K562 (cell line): Measurements from ENCODE around the gene PSMA2. TPM values are rescaled to one million over a fixed set of nuclear protein-coding genes. Genes with fewer than 3 reads are reported as not detected.

Source experiments
- ARID1B ChIP-seq: fragments of 450-650 bp; IDR thresholded peaks from 2 replicates; pipeline ENCODE4 v1.6.1; 2016; ENCODE audit warnings: antibody characterized with exemption, mild to moderate bottlenecking, inconsistent platforms
- BRD9 ChIP-seq: fragments of 450-650 bp; IDR thresholded peaks from 2 replicates; pipeline ENCODE4 v1.6.1; 2018; ENCODE audit warnings: low read depth; ENCODE audit not compliant: partially characterized antibody
- CAMTA2 ChIP-seq: fragments of 250-450 bp; sonication (Bioruptor Pico); conservative IDR thresholded peaks from 2 replicates; pipeline ENCODE4 v1.5.1; 2022
- CBX5 ChIP-seq: IDR thresholded peaks from 2 replicates; pipeline ENCODE4 v1.6.1; 2014; ENCODE audit warnings: low read depth, borderline replicate concordance
- CHD2 ChIP-seq: IDR thresholded peaks from 2 replicates; pipeline ENCODE4 v1.6.1; 2011; ENCODE audit warnings: low read depth, low read length
- CSDE1 ChIP-seq, 2 experiments: fragments of 450-650 bp; IDR thresholded peaks; 2 replicates each; pipeline ENCODE4 v1.6.1; 2016; ENCODE audit warnings: mild to moderate bottlenecking in 1 of 2
- NCOA2 ChIP-seq, 2 experiments: fragments of 450-650 bp; IDR thresholded peaks; 2 replicates each; pipeline ENCODE4 v1.6.1; 2018; ENCODE audit warnings: mild to moderate bottlenecking in 2 of 2, moderate library complexity in 1 of 2; ENCODE audit not compliant: partially characterized antibody in 2 of 2
- NFRKB ChIP-seq: fragments of 450-650 bp; IDR thresholded peaks from 2 replicates; pipeline ENCODE4 v1.6.1; 2016; ENCODE audit warnings: low read depth
- SAP30 ChIP-seq: fragments of 200-600 bp; sonication (generic); IDR thresholded peaks from 2 replicates; pipeline ENCODE4 v1.6.1; 2012; ENCODE audit warnings: borderline replicate concordance, low read depth, mild to moderate bottlenecking, moderate library complexity, low read length, control low read depth, inconsistent platforms; ENCODE audit not compliant: insufficient read depth, poor library complexity, severe bottlenecking
- TRIM28 ChIP-seq: fragments of 450-650 bp; IDR thresholded peaks from 2 replicates; pipeline ENCODE4 v1.6.1; 2017
- ZFP30 ChIP-seq: fragments of 250-450 bp; sonication (Bioruptor Pico); IDR thresholded peaks from 2 replicates; pipeline ENCODE4 v1.8.0; 2022; ENCODE audit warnings: moderate library complexity, mild to moderate bottlenecking, inconsistent platforms, borderline replicate concordance
- ZNF143 ChIP-seq: sonication (generic); formaldehyde crosslinking; IDR thresholded peaks from 2 replicates; pipeline ENCODE4 v1.9.0; 2022; ENCODE audit warnings: mild to moderate bottlenecking, missing genetic modification reagents
- ZNF224 ChIP-seq: sonication (generic); formaldehyde crosslinking; IDR thresholded peaks from 2 replicates; pipeline ENCODE4 v1.8.0; 2022; ENCODE audit warnings: mild to moderate bottlenecking, missing genetic modification reagents
- ZNF253 ChIP-seq: fragments of 250-450 bp; sonication (Bioruptor Pico); conservative IDR thresholded peaks from 2 replicates; pipeline ENCODE4 v1.6.1; 2021; ENCODE audit warnings: mild to moderate bottlenecking
- ZNF695 ChIP-seq: fragments of 450-650 bp; formaldehyde crosslinking; IDR thresholded peaks from 2 replicates; pipeline ENCODE4 v1.4.0; 2020; ENCODE audit warnings: mild to moderate bottlenecking, moderate library complexity
- ZNF696 ChIP-seq: fragments of 250-450 bp; sonication (Bioruptor Pico); conservative IDR thresholded peaks from 2 replicates; pipeline ENCODE4 v1.4.0; 2020; ENCODE audit warnings: mild to moderate bottlenecking, moderate library complexity
- ZNF76 ChIP-seq: fragments of 250-450 bp; sonication (Bioruptor Pico); IDR thresholded peaks from 2 replicates; pipeline ENCODE4 v1.4.0; 2020; ENCODE audit warnings: mild to moderate bottlenecking, moderate library complexity, borderline replicate concordance
- ZSCAN32 ChIP-seq: fragments of 450-650 bp; formaldehyde crosslinking; IDR thresholded peaks from 2 replicates; pipeline ENCODE4 v1.4.0; 2020; ENCODE audit warnings: mild to moderate bottlenecking, moderate library complexity
- polyA plus RNA-seq, 8 experiments: library from polyadenylated mRNA; depleted of rRNA in 4 of 8; stranded (reverse) in 5 of 8; unstranded in 3 of 8; fragments of >200 nt; fragmentation: Nextera tagmentation in 2 of 8; fragmentation: Illumina TruSeq in 1 of 8; extraction: Ambion mirVana in 2 of 8; extraction: Trizol in 1 of 8; gene quantifications; 2 replicates each; pipeline versions ENCODE4 v1.2.1 to v1.2.3, GENCODE V29; 2011 to 2014; ENCODE audit warnings: inconsistent platforms in 1 of 8, missing spikeins in 1 of 8
- total RNA-seq, 7 experiments: library from RNA; depleted of rRNA in 6 of 7; stranded (reverse); fragments of >200 nt in 6 of 7; fragmentation: Illumina TruSeq in 2 of 7; extraction: Trizol in 2 of 7; gene quantifications; 2 replicates each; pipeline versions ENCODE4 v1.2.1 to v1.2.3, GENCODE V29; 2011 to 2021; ENCODE audit warnings: low replicate concordance in 1 of 7
- TF ChIP-seq, protein P1 (sequence below): fragments of 250-450 bp; sonication (Bioruptor Pico); IDR thresholded peaks from 2 replicates; pipeline ENCODE4 v1.4.0; 2020; ENCODE audit warnings: mild to moderate bottlenecking, moderate library complexity
- TF ChIP-seq, protein P2 (sequence below): sonication (generic); formaldehyde crosslinking; IDR thresholded peaks from 2 replicates; pipeline ENCODE4 v1.8.0; 2022; ENCODE audit warnings: mild to moderate bottlenecking, missing genetic modification reagents
- TF ChIP-seq, protein P3 (sequence below): fragments of 250-450 bp; sonication (Bioruptor Pico); IDR thresholded peaks from 2 replicates; pipeline ENCODE4 v1.4.0; 2020
- TF ChIP-seq, protein P4 (sequence below): fragments of 450-650 bp; conservative IDR thresholded peaks from 2 replicates; pipeline ENCODE4 v1.6.1; 2016; ENCODE audit warnings: missing genetic modification characterization, low read depth, mild to moderate bottlenecking, missing compliant biosample characterization, moderate library complexity

The PSMA2 gene
- total and polyA plus RNA-seq, 9 of the 15 experiments (the other 6 are each of a cell fraction or from before 2014, with no cell fraction given) = 91.7 to 1,070 (median 213) TPM

DNA sequence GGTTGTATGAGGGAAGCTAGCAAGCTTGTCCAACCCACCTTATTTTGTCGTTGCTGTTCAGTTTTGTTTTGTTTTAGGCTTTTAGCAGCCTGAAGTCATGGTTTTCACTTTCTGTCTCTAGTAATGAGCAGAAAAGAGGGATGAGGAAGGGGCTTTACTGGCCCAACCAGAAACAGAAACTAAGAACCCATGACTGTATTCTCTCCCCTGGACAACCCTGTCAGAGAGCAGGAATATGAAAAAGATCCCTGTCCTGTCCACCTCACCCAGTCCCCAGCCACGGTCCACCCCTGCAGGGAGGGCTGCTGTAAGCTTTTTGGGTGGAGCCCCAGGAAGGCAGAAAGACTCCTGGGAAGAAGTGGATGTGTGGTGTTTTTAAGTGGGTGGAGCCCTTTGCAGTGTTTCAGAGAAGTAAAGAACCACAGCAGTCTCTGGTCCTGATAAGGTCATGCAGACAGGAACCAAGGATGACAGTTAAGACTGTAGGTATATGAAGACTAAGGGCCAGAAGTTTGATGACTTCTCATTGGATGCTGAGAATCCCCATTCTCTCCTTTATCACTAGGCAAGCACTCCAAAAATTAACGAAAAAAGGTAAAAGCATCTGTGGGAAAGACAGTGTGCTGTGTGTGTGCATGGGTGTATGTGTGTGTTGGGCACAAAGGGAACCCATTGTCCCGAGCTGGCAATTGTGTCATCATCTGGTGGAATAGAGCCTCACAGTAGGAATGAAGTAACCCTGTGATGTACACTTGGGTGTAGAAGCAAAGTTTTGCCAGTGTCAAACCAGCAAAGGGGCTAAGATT lies 14.1 kb upstream of the PSMA2 start (continued):
- TF ChIP-seq, protein P1, sequence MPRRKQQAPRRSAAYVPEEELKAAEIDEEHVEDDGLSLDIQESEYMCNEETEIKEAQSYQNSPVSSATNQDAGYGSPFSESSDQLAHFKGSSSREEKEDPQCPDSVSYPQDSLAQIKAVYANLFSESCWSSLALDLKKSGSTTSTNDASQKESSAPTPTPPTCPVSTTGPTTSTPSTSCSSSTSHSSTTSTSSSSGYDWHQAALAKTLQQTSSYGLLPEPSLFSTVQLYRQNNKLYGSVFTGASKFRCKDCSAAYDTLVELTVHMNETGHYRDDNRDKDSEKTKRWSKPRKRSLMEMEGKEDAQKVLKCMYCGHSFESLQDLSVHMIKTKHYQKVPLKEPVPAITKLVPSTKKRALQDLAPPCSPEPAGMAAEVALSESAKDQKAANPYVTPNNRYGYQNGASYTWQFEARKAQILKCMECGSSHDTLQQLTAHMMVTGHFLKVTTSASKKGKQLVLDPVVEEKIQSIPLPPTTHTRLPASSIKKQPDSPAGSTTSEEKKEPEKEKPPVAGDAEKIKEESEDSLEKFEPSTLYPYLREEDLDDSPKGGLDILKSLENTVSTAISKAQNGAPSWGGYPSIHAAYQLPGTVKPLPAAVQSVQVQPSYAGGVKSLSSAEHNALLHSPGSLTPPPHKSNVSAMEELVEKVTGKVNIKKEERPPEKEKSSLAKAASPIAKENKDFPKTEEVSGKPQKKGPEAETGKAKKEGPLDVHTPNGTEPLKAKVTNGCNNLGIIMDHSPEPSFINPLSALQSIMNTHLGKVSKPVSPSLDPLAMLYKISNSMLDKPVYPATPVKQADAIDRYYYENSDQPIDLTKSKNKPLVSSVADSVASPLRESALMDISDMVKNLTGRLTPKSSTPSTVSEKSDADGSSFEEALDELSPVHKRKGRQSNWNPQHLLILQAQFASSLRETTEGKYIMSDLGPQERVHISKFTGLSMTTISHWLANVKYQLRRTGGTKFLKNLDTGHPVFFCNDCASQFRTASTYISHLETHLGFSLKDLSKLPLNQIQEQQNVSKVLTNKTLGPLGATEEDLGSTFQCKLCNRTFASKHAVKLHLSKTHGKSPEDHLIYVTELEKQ (CRISPR knock-in tag) = no peak
- TF ChIP-seq CBX5 (no peak), BRD9 (peak; percentile 98), ZNF143 (CRISPR knock-in tag) (no peak), SAP30 (no peak), ARID1B (peak; percentile 67), ZNF695 (CRISPR knock-in tag) (no peak), CHD2 (no peak), NFRKB (peak; percentile 61; the same call in 1 of the 2 replicates), ZNF253 (no peak), CAMTA2 (no peak), ZSCAN32 (CRISPR knock-in tag) (no peak), ZNF696 (CRISPR knock-in tag) (no peak), TRIM28 (no peak), ZFP30 (CRISPR knock-in tag) (no peak), CSDE1 (IDR thresholded peaks at IDR 0.05) (no peak), ZNF76 (CRISPR knock-in tag) (no peak), ZNF224 (no peak), NCOA2 (IDR thresholded peaks at IDR 0.05; ENCODE audit: partially characterized antibody in 2 of 2) (no peak)
- TF ChIP-seq, protein P2, sequence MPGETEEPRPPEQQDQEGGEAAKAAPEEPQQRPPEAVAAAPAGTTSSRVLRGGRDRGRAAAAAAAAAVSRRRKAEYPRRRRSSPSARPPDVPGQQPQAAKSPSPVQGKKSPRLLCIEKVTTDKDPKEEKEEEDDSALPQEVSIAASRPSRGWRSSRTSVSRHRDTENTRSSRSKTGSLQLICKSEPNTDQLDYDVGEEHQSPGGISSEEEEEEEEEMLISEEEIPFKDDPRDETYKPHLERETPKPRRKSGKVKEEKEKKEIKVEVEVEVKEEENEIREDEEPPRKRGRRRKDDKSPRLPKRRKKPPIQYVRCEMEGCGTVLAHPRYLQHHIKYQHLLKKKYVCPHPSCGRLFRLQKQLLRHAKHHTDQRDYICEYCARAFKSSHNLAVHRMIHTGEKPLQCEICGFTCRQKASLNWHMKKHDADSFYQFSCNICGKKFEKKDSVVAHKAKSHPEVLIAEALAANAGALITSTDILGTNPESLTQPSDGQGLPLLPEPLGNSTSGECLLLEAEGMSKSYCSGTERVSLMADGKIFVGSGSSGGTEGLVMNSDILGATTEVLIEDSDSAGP (CRISPR knock-in tag) = no peak
- TF ChIP-seq, protein P3, sequence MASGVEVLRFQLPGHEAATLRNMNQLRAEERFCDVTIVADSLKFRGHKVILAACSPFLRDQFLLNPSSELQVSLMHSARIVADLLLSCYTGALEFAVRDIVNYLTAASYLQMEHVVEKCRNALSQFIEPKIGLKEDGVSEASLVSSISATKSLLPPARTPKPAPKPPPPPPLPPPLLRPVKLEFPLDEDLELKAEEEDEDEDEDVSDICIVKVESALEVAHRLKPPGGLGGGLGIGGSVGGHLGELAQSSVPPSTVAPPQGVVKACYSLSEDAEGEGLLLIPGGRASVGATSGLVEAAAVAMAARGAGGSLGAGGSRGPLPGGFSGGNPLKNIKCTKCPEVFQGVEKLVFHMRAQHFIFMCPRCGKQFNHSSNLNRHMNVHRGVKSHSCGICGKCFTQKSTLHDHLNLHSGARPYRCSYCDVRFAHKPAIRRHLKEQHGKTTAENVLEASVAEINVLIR (CRISPR knock-in tag) = no peak
- TF ChIP-seq, protein P4, sequence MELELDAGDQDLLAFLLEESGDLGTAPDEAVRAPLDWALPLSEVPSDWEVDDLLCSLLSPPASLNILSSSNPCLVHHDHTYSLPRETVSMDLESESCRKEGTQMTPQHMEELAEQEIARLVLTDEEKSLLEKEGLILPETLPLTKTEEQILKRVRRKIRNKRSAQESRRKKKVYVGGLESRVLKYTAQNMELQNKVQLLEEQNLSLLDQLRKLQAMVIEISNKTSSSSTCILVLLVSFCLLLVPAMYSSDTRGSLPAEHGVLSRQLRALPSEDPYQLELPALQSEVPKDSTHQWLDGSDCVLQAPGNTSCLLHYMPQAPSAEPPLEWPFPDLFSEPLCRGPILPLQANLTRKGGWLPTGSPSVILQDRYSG (tag) = no peak
